Dermis blood vessel endothelial cell (primary cell): ENCODE measurements around the gene PLEKHJ1. TPM values are rescaled to one million over a fixed set of nuclear protein-coding genes. Genes with fewer than 3 reads are reported as not detected.

Experiments
- DNase-seq: peaks from one replicate; pipeline ENCODE4 v3.0.0; 2010
- total RNA-seq: library from RNA; depleted of rRNA; stranded (reverse); fragments of >200 nt; gene quantifications from 2 replicates; pipeline ENCODE4 v1.2.3, GENCODE V29; 2014

PLEKHJ1 gene
- total RNA-seq, 1 donor from 2014 or later: 84.9 TPM

- no peak for DNase-seq
Measured at GRCh38 chr19:2195914-2196313, 40.2 kb downstream of the PLEKHJ1 start.

GRCh38 chr19:2195361-2195760 lies 40.8 kb downstream of the PLEKHJ1 start:
- no peak for DNase-seq

GRCh38 chr19:2194513-2195078 lies 41.5 kb downstream of the PLEKHJ1 start:
- no peak for DNase-seq

GRCh38 chr19:2193807-2194206 lies 42.3 kb downstream of the PLEKHJ1 start:
- no peak for DNase-seq

- no peak for DNase-seq
Measured at GRCh38 chr19:2192862-2193261, 43.3 kb downstream of the PLEKHJ1 start.

- no peak for DNase-seq
Measured at GRCh38 chr19:2191456-2192310, 44.4 kb downstream of the PLEKHJ1 start.

- no peak for DNase-seq
Measured at GRCh38 chr19:2190848-2191455, 45.2 kb downstream of the PLEKHJ1 start.

GRCh38 chr19:2189880-2190279 lies 46.2 kb downstream of the PLEKHJ1 start:
- DNase-seq: no peak

- DNase-seq: no peak
Measured at GRCh38 chr19:2188708-2189385, 47.3 kb downstream of the PLEKHJ1 start.

- no peak for DNase-seq
Measured at GRCh38 chr19:2187159-2187558, 49.0 kb downstream of the PLEKHJ1 start.

- DNase-seq: peak; percentile 52
Measured at GRCh38 chr19:2186071-2186846, 49.9 kb downstream of the PLEKHJ1 start.

- DNase-seq: no peak
Measured at GRCh38 chr19:2185734-2186070, 50.4 kb downstream of the PLEKHJ1 start.

- no peak for DNase-seq
Measured at GRCh38 chr19:2184422-2184975, 51.6 kb downstream of the PLEKHJ1 start.

Other genes starting within 250 kb of the PLEKHJ1 start
- 51.7 and 135 TPM in 2 replicates for gene BTBD2, start 220.6 kb downstream of the PLEKHJ1 start, total RNA-seq
- gene MKNK2, start 185.1 kb downstream of the PLEKHJ1 start, total RNA-seq: 147 and 289 TPM in 2 replicates
- gene MOB3A, start 140.0 kb downstream of the PLEKHJ1 start, total RNA-seq: 26.4 and 54.0 TPM in 2 replicates
- 0.65 and 1.5 TPM in 2 replicates for gene IZUMO4, start 139.4 kb downstream of the PLEKHJ1 start, total RNA-seq
- 75.7 and 137 TPM in 2 replicates for gene AP3D1, start 84.8 kb downstream of the PLEKHJ1 start, total RNA-seq
- 5.4 and 8.8 TPM in 2 replicates for gene DOT1L, start 72.4 kb downstream of the PLEKHJ1 start, total RNA-seq
- gene SF3A2, start 495 bp upstream of the PLEKHJ1 start, total RNA-seq: 43.4 and 93.6 TPM in 2 replicates
- 1.3 and 1.5 TPM in 2 replicates for gene AMH, start 13.0 kb upstream of the PLEKHJ1 start, total RNA-seq
- 0.17 TPM in 1 of 2 replicates, not detected in the other for gene JSRP1, start 20.1 kb upstream of the PLEKHJ1 start, total RNA-seq
- 0.17 and 0.19 TPM in 2 replicates for gene PEAK3, start 45.8 kb upstream of the PLEKHJ1 start, total RNA-seq
- not detected in 2 replicates for gene LINGO3, start 71.8 kb upstream of the PLEKHJ1 start, total RNA-seq
- gene LSM7, start 92.3 kb upstream of the PLEKHJ1 start, total RNA-seq: 114 and 166 TPM in 2 replicates
- gene SPPL2B, start 92.4 kb upstream of the PLEKHJ1 start, total RNA-seq: 32.1 and 33.2 TPM in 2 replicates
- gene TMPRSS9, start 123.9 kb upstream of the PLEKHJ1 start, total RNA-seq: under 0.01 and 0.14 TPM in 2 replicates
- 48.3 and 53.5 TPM in 2 replicates for gene TIMM13, start 191.3 kb upstream of the PLEKHJ1 start, total RNA-seq
- gene LMNB2, start 220.6 kb upstream of the PLEKHJ1 start, total RNA-seq: 57.3 and 179 TPM in 2 replicates
- gene GADD45B, start 239.8 kb upstream of the PLEKHJ1 start, total RNA-seq: 53.4 and 114 TPM in 2 replicates